Measurements from ENCODE around the gene GPRC5D.

DNA sequence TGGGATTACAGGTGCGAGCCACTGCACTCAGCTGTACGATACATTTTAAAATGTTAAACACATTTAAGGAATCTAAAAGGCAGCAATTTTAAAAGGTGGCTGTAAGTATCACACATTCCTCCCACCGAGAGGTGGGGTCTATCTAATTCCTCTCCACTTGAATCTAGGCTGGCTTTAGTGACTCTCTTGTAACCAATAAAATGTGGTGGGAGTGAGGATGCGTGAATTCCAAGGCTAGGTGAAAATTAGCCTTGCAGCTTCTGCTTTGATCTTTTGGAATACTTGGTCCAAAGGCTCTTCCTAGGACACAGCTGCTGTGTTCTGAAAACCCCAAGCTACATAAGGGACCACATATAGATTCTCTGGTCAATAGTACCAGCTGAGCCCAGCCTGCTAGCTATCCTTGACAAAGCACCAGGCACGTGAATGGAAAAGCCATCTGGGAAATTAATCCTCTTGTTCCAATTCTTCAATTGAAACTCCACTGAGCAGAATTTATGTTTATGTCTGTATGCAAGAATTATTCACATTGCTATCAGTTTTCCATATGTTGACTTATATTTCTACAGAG is 8.8 kb upstream of the GPRC5D start:
- no peak for TF ChIP-seq POLR2A (IDR thresholded peaks at IDR 0.05)
- TF ChIP-seq, protein P1, sequence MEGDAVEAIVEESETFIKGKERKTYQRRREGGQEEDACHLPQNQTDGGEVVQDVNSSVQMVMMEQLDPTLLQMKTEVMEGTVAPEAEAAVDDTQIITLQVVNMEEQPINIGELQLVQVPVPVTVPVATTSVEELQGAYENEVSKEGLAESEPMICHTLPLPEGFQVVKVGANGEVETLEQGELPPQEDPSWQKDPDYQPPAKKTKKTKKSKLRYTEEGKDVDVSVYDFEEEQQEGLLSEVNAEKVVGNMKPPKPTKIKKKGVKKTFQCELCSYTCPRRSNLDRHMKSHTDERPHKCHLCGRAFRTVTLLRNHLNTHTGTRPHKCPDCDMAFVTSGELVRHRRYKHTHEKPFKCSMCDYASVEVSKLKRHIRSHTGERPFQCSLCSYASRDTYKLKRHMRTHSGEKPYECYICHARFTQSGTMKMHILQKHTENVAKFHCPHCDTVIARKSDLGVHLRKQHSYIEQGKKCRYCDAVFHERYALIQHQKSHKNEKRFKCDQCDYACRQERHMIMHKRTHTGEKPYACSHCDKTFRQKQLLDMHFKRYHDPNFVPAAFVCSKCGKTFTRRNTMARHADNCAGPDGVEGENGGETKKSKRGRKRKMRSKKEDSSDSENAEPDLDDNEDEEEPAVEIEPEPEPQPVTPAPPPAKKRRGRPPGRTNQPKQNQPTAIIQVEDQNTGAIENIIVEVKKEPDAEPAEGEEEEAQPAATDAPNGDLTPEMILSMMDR (IDR thresholded peaks at IDR 0.05) = no peak
- TF ChIP-seq EP300 (IDR thresholded peaks at IDR 0.05) = no peak
